Peyer's patch (tissue), 4 donors: ENCODE results near the gene SYTL2.

Experiments used
- CTCF ChIP-seq, 6 experiments: fragments of 450-650 bp in 4 of 6; fragments of 200-600 bp in 2 of 6; sonication (generic) in 1 of 6; IDR thresholded peaks; one replicate each; pipeline ENCODE4 v1.5.1; 2017 to 2019; ENCODE audit warnings: antibody characterized with exemption in 6 of 6, mild to moderate bottlenecking in 3 of 6, moderate library complexity in 1 of 6
- POLR2A ChIP-seq, 2 donors: fragments of 450-650 bp; IDR thresholded peaks; one replicate each; pipeline ENCODE4 v1.5.1; 2017; ENCODE audit warnings: antibody characterized with exemption in 2 of 2, mild to moderate bottlenecking in 2 of 2, moderate library complexity in 2 of 2

GRCh38 chr11:85656777-85657176 lies 154.2 kb downstream of the SYTL2 start:
- TF ChIP-seq CTCF (IDR thresholded peaks at IDR 0.05) (no peak), POLR2A (IDR thresholded peaks at IDR 0.05) (no peak)
